HG03064 (cell line): ENCODE measurements around the gene CUX1.

Experiments used
- ATAC-seq: cut with Tn5 transposase; IDR thresholded peaks from one replicate; pipeline ENCODE4 v1.9.1; 2021; ENCODE audit warnings: low read depth; ENCODE audit not compliant: unreplicated experiment

Gene CUX1

DNA sequence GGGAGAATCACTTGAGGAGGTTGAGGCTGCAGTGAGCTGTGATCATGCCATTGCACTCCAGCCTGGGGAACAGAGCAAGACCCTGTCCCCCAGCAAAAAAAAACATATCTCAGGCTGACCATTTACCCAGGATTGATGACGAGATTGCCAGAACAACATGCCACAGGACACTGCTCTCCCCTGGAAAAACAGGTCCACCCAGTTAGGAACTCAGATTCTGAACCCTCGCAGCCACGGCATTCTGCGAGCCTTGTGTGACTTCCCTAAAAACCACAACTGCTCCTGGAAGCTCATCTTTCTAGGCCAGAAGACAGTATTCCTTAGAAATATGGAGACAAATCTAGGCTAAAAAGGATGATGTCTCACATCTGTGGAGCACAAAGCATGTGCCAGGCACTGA lies 427.2 kb downstream of the CUX1 start:
- no peak for ATAC-seq

DNA sequence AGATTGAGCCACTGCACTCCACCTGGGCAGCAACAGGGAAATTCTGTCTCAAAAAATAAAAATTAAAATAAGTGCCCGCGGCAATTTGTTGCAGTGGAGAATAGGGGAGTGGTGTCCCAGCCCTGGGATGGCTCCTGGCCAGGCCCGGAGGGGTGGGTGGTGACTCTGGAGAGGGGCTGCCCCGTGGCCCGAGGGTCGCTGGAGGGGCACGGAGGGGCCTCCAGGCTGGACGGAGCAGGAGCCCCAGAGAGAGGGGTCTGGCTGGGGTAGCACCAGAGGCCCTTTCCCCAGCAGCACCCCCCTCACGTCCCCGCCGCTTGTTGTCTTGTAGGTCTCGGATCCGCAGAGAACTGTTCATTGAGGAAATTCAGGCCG lies 430.6 kb downstream of the CUX1 start:
- no peak for ATAC-seq

- no peak for ATAC-seq
Observed at GRCh38 chr7:102248456-102249395, 431.3 kb downstream of the CUX1 start.

DNA sequence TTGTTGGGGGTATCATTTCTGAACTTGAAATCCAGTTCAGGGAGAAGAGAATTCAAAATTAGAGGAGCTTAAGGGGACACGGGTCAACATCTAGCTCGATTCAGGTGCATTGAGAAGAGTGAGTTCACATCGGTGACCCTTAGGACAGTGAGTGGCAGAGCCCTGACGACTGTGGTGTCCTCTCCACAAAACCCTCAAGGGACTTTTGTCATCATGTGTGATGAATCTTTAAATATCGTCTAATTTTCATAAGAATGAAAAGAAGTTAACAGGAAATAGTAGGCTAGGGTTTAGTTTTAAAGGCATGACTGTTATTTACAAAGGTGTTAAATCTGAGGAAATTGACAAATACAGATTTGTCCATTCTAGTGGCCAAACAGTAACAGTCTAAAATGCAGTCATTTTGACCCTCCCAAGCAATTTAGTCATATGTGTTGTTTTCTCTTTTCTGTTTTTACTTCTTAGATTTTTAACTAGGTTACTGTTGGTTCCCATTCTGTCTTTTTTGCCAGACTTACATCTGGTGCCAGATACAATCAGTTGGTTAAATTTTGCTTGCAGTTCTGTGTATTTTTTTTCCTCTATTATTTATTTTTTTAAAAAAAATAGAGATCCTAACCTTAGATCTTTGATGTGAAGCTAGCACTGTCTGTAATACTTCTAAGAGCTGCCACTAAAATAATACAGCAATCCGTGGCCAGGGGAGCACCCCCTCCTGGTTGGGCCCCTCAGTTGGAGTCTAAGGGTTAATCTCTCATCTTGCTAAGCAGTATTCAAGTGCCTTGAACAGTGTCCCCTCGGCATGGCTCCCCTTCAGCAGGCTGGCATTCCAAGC lies 434.3 kb downstream of the CUX1 start:
- ATAC-seq, result no peak

DNA sequence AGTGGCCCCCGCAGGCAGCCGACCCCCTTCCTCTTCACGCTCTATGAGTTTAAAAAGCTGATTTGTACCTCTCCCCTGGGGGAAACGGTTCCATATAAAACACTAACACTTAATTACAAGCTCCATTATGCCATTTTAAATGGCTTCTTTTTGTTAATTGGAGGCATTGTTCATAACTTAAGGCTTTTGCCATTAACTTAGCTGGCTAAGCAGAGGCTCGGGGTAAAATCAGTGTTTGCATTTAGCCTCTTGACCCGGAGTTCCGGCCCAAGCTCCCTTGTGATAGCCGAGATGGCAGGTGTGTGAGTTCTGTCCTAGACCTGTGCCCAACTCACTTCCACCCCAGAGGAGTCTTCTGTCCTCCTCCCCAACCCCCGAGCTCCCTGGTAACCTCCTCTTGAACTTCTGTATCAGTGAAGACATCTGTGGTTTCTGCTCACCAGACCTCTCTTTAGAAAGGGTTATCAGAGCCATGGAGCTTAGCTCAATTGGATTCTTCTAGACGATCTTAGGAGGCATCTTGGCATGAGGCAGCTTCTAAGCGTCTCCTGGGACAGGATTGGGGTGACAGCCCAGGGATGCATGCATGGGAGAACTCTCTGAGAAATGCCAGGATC lies 435.0 kb downstream of the CUX1 start:
- ATAC-seq, result no peak

- no peak for ATAC-seq
Observed at GRCh38 chr7:102253066-102253972, 435.9 kb downstream of the CUX1 start.

GRCh38 chr7:102253973-102254370 lies 436.5 kb downstream of the CUX1 start:
- ATAC-seq, result no peak

DNA sequence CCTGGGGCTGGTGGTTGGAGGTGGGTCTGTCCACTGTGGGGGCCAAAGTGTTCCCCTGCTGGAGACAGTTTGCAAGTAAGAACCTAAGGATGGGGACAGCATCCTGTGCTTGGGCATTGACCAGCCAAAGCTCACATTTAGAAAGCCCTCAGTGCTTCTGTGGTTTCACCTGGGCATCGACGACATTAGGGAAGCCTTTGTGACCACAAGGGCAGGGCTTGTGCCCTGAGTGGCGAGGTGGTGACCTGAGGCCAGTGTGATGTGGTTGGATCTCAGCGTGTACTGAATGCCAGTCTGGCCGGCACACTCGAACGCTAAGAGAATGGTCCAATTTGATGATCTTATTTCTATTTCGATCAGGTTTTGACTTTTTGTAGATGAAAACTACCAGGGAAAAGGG lies 437.1 kb downstream of the CUX1 start:
- ATAC-seq, result no peak

DNA sequence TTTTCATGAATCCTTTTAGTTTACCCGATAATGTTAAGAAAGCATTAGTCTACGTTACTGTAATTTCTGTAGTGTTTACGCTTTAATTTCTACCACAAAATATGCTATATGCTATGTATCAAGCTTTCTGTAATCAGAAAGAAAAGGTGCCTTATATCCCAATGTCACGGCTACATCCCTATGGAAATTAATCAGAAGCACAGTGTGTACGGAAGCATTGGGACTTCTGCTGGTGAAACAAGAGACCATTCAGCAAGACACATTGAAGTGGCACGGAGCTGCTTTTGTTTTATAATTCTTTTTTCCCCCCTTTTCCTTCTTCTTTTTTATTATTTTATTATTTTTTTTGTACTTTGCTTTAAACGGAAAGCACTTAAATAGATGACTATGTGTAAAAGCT lies 438.1 kb downstream of the CUX1 start:
- no peak for ATAC-seq

DNA sequence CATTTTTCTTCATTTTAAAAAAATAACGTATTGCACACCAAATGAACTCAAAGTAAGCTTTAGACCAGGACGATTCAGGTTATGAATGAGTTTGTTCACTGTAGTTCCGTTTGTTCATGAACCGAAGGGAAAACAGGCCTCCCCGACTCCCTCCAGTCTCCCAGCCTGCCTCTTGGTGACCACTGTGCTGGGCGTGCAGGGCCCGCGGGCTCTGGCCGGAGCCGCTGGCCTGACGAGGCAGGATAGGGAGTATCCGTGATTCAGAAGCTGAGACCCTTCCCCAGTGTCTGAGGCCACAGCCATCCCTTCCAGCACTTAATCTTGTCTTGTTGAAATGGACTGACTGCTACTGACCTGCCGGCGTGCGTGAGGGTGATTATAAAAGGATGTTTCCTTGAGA lies 438.5 kb downstream of the CUX1 start:
- ATAC-seq, result no peak

DNA sequence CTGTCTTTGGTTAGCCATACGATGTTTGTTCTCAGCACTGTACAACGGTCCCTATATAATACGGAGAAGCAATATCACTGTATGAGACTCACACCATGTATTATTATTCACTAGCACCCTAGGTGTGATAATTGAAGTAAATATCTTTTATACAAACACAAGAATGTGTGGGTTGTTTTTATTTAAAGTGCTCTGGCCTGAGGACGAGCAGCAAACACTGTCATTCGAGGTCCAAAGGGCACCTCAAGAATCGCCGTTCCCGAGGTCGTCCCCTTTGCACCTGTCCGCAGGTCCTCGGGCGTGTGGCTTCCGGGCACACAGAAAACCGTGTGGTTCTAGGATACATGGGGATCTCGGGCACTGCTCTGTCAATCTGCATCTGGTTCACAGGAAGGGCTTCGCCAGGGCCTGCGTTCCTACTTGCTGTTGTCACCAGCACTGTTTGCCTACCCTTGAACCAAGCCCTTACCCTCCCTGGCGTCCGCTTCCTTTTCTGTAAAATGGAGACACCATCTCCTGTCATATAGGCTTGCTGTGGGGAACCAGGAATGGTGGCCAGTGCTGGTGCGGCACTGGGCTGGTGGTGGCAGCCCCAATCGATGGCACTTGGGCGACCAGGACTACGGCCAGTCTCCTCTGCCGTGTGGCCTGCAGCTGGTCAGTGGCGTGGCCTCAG lies 440.8 kb downstream of the CUX1 start:
- no peak for ATAC-seq

DNA sequence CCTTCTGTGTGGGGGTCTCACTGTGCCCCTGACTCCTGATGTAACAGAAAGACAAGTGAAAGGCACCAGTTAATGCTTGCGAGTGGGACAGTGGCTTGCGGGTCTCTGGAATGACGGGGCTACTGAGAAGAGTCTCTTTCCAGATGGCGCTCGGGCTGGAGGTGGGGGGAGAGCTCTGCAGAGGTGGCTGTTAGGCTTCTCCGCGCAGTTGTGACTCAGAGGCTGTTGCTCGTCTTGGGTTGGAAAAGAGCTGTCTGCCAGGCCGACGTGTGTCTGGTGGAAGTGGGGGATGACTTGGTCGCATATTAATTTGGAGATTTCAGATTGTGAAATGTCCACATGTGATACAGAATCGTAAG lies 441.3 kb downstream of the CUX1 start:
- ATAC-seq, result no peak

DNA sequence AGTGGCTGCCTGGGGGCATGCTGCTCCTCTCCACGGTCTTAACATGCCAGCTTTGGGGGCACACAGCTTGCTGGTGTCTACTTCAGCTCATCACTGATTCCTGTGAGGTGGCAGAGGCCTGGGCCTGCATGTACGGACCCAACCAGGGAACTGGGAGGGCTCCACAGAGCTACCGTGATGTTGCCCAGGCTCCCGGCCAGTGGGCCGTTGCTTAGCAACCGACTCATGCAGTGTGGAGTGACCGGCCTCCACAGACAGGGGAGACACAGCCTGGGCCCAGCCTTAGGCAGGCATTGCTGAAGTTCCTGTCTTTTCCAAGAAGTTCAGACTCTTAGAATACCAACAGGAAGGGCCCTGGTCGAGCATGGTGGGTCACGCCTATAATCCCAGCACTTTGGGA lies 443.4 kb downstream of the CUX1 start:
- no peak for ATAC-seq

GRCh38 chr7:102261451-102261850 lies 444.0 kb downstream of the CUX1 start:
- ATAC-seq, result no peak

- ATAC-seq, result no peak
Observed at GRCh38 chr7:102262546-102262945, 445.1 kb downstream of the CUX1 start.

DNA sequence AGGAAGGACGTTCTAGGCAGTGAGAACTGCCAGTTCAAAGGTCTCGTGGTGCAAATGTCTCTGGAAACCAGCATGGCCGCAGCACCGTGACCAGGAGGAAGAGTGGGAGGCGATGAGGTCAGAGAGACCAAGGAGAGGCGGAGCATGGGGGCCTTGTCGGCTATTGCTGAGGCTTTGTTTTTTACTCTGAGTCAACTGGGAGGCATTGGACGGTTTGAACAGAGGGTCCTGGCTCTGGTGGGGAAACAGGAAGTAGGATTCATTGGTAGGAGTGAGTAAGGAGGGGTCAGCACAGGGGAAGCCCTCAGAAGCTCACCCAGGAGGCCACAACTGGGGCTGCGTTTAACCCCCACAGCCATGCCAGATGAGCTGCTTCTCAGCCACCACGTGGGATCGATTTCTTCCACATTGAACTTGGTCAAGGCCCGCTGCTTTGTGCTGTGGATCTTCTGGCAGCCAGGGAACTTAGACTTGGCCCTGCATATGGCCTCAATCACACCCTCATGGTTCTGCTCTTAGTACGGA lies 447.0 kb downstream of the CUX1 start:
- ATAC-seq, result no peak

- ATAC-seq, result no peak
Observed at GRCh38 chr7:102266541-102266940, 449.1 kb downstream of the CUX1 start.

GRCh38 chr7:102268635-102269034 lies 451.2 kb downstream of the CUX1 start:
- ATAC-seq, result no peak

DNA sequence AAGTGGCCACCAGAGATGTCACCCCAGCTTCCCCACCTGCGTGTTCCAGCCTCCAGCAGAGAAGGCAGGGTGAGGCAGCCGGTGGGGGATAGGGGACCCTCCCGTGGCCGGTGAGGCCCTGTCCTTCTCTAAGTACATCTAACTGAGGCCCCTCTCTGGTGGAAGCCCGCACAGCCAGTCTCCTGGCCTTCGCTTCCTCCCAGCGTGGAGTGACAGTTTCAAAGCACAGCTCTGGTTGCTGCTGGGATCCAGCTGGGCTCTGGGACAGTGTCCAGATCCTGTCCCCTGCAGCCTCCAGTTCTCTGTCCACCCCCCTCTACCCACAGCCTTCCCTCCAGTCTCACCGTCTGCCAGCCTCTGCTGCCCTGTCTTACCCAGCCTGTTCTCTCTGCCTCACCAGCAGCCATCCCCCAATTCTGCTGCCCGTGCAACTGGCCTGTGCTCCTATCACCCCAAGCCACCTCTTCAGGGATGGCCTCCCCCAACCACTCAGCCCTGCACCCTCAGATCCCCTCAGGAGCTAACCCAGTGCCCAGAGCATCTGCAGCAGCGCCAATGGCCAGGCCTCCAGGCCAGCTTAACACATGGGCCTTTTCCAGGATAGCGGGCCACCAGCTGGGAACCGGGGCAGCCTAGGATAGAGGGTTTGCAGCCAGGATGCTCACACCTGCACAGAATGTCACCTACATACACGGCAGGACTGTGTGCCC lies 452.9 kb downstream of the CUX1 start:
- ATAC-seq, result no peak
